ENCODE data around the gene CCM2. TPM values are rescaled to one million over a fixed set of nuclear protein-coding genes. Genes with fewer than 3 reads are reported as not detected.

Gene CCM2
- total and polyA plus RNA-seq, 12 donors, result 36.1 to 84.5 (median 50.7) TPM

DNA sequence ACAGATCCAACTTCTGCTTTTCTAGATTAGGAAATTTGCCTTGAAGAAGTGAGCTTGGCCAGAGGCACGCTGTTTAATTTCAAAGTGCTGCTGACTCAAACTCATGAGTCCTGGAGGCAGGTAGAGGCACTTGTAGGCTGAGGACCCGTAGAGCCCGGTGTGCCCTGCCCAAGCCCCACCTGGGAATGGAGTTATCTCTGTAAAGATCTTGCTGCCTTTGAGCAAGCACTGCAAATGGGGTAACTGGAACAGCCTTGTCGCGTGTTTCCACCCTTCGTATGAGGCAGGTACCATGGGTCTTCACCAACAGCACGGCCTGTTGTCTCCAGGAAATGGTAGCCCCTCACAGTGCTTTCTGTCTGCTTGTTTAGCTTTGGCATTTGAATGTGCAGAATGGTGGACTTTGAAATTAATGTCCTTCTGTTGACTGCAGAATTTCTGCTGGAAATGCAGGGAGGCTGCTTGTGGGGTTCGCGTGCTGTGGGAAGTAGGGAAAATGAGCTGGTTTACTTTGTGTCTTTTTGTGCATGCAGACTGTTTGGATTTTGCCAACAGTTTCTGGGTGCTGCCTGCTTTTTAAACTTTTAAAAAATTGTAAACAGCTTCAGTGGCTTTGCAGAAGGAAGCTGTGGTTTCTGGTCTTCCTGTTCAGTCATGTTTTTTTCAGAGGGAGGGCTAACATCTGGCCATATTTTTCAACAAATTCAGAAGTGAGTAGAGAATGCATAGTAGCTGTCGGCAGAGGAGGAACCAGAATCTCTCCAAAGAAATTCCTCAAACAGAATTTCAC is 27.2 kb downstream of the CCM2 start:
- no peaks in the 10 kb centered on the region for H3K9me3 ChIP-seq (replicated peaks in 1 of 3)
- WGBS, 4 donors, result 77 to 87% (median 81%) methylated on average over 8 to 10 of the region's 10 CpGs
- DNase-seq, result peak in 1 of 7 donors; percentile 46
- no peaks in the 10 kb centered on the region for H3K4me1 ChIP-seq (replicated peaks in 1 of 2)
- peak overlapping the region in 2 of 5 donors; percentile 7 to 61 for H3K27ac ChIP-seq
- H3K27me3 ChIP-seq, result no peaks in the 10 kb centered on the region
- H3K4me3 ChIP-seq, result peak overlapping the region in 1 of 4 donors; percentile 23
- TF ChIP-seq CTCF (IDR thresholded peaks at IDR 0.05) (no peak), POLR2A (IDR thresholded peaks at IDR 0.05) (no peak)
- intact Hi-C loops (cut with DNase I), result no loop called here
- no peaks in the 10 kb centered on the region for H3K36me3 ChIP-seq (replicated peaks in 1 of 2)

GRCh38 chr7:45027774-45028114 is 27.7 kb downstream of the CCM2 start:
- no peaks in the 10 kb centered on the region for H3K9me3 ChIP-seq (replicated peaks in 1 of 3)
- 75 to 90% (median 86%) methylated on average over 4 of the region's 4 CpGs for whole genome bisulfite sequencing, 4 donors
- intact Hi-C loops (cut with DNase I), result no loop called here
- H3K27me3 ChIP-seq, result no peaks in the 10 kb centered on the region
- peak in 1 of 7 donors; percentile 43 for DNase-seq
- H3K36me3 ChIP-seq (replicated peaks in 1 of 2), result no peaks in the 10 kb centered on the region
- peak overlapping the region in 1 of 4 donors; percentile 23 for H3K4me3 ChIP-seq
- no peak for TF ChIP-seq CTCF (IDR thresholded peaks at IDR 0.05)
- TF ChIP-seq POLR2A (IDR thresholded peaks at IDR 0.05), result no peak
- peak overlapping the region in 1 of 5 donors; percentile 48 for H3K27ac ChIP-seq
- no peaks in the 10 kb centered on the region for H3K4me1 ChIP-seq (replicated peaks in 1 of 2)

GRCh38 chr7:45028138-45028919 is 28.3 kb downstream of the CCM2 start:
- no peaks in the 10 kb centered on the region for H3K9me3 ChIP-seq (replicated peaks in 1 of 3)
- peak in 1 of 7 donors; percentile 43 for DNase-seq
- H3K4me1 ChIP-seq (replicated peaks in 1 of 2), result peaks cover 3 to 5% of the 10 kb centered on the region in 2 donors
- H3K27me3 ChIP-seq, result no peaks in the 10 kb centered on the region
- 73 to 85% (median 82%) methylated on average over 17 of the region's 17 CpGs for WGBS, 4 donors
- no peak overlapping the region for H3K27ac ChIP-seq
- H3K36me3 ChIP-seq (replicated peaks in 1 of 2), result no peaks in the 10 kb centered on the region
- no peak overlapping the region for H3K4me3 ChIP-seq
- TF ChIP-seq POLR2A (IDR thresholded peaks at IDR 0.05) (no peak), CTCF (IDR thresholded peaks at IDR 0.05) (no peak)
- intact Hi-C loops (cut with DNase I), result no loop called here

GRCh38 chr7:45028920-45029344 is 28.9 kb downstream of the CCM2 start:
- Histone ChIP-seq H3K4me3 (no peak overlapping the region), H3K36me3 (replicated peaks in 1 of 2) (no peaks in the 10 kb centered on the region), H3K9me3 (replicated peaks in 1 of 3) (no peaks in the 10 kb centered on the region), H3K27ac (no peak overlapping the region), H3K4me1 (replicated peaks in 1 of 2) (peaks cover 9 to 11% of the 10 kb centered on the region in 2 donors), H3K27me3 (no peaks in the 10 kb centered on the region)
- intact Hi-C loops (cut with DNase I), result no loop called here
- peak in 1 of 7 donors; percentile 35 for DNase-seq
- WGBS, 4 donors, result 80 to 92% (median 85%) methylated on average over 7 of the region's 7 CpGs
- TF ChIP-seq POLR2A (IDR thresholded peaks at IDR 0.05), result no peak
- TF ChIP-seq CTCF (IDR thresholded peaks at IDR 0.05), result no peak
